ENCODE data around the gene SPR.

DNA sequence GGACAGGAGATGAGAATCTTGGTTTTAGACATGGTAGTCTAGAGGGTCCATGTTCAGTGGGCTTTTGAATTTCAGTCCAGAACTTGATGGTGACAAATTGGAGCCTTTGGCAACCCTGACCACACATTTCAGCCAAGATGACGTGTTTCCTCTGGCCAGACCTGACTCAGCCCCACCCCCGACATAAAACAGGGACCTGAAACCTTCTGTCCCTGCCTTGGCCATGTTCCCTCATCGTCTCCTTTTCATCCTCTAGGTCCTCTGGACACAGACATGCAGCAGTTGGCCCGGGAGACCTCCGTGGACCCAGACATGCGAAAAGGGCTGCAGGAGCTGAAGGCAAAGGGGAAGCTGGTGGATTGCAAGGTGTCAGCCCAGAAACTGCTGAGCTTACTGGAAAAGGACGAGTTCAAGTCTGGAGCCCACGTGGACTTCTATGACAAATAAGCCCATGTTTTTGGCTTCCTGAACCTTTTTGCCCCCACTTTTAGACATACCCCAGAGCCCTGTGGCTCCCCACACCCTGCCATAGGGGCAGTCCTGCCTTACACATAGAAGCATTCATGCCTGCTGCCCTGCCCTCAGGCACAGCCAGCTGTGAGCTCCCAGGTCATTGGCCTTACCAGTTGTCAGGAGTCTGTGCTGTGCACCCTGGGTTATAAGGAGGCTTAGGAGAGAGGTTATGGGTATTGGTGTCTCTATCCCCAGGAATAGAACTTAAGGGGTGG lies 4.0 kb downstream of the SPR start:
- no peak for TF ChIP-seq EP300 (IDR thresholded peaks at IDR 0.05; ENCODE audit: low read depth)
- no peak for TF ChIP-seq CTCF (IDR thresholded peaks at IDR 0.05)
- TF ChIP-seq POLR2AphosphoS5 (IDR thresholded peaks at IDR 0.05): no peak
